Mesothelial cell of epicardium (in vitro differentiated cells): ENCODE data around the gene RNF169. TPM values are rescaled to one million over a fixed set of nuclear protein-coding genes. Genes with fewer than 3 reads are reported as not detected.
"Not testable (repeated sequence)": the region's sequence is repeated elsewhere in the genome, so short reads cannot be mapped to it uniquely, and the experiment has no call there.

Experiments
- DNase-seq, 2 experiments: peaks; one replicate each; pipeline ENCODE4 v3.0.0; 2021; ENCODE audit warnings: low spot score in 2 of 2; ENCODE audit not compliant: unreplicated experiment in 2 of 2
- H3K27ac Mint-ChIP-seq: 2 replicates; pipeline ENCODE4 v1.8.0; 2021; ENCODE audit warnings: mixed read lengths
- H3K27me3 Mint-ChIP-seq: 2 replicates; pipeline ENCODE4 v1.8.0; 2021; ENCODE audit warnings: low read depth, mixed read lengths
- H3K36me3 Mint-ChIP-seq: 2 replicates; pipeline ENCODE4 v1.8.0; 2021; ENCODE audit warnings: mixed read lengths
- H3K4me1 Mint-ChIP-seq: 2 replicates; pipeline ENCODE4 v1.8.0; 2021; ENCODE audit warnings: mixed read lengths
- H3K4me3 Mint-ChIP-seq: 2 replicates; pipeline ENCODE4 v1.8.0; 2021; ENCODE audit warnings: mild to moderate bottlenecking, moderate library complexity, mixed read lengths
- H3K9me3 Mint-ChIP-seq: 2 replicates; pipeline ENCODE4 v1.8.0; 2021; ENCODE audit warnings: mixed read lengths
- CTCF ChIP-seq: fragments of 200-600 bp; sonication (generic); IDR thresholded peaks from one replicate; pipeline ENCODE4 v1.5.0; 2021; ENCODE audit warnings: antibody characterized with exemption; ENCODE audit not compliant: unreplicated experiment
- total RNA-seq: library from RNA; stranded (reverse); gene quantifications from 3 replicates; pipeline ENCODE4 v1.2.1, GENCODE V29; 2021

The RNF169 gene
- total RNA-seq, 1 donor from 2014 or later, result 24.2 TPM

- peaks cover 18% of the 10 kb centered on the region for H3K4me1 Mint-ChIP-seq
Observed at GRCh38 chr11:74818283-74818946, 69.8 kb downstream of the RNF169 start.

GRCh38 chr11:74819400-74819799 is 70.8 kb downstream of the RNF169 start:
- peaks cover 75% of the 10 kb centered on the region for H3K36me3 Mint-ChIP-seq
- H3K27me3 Mint-ChIP-seq, result no peaks in the 10 kb centered on the region
- TF ChIP-seq CTCF, result no peak
- DNase-seq, result no peak
- H3K4me1 Mint-ChIP-seq, result peaks cover 18% of the 10 kb centered on the region
- peaks cover 12% of the 10 kb centered on the region for H3K9me3 Mint-ChIP-seq
- H3K27ac Mint-ChIP-seq, result peak overlapping the region; percentile 19
- H3K4me3 Mint-ChIP-seq, result no peak overlapping the region

More at GRCh38 chr11:74818283-74818946, 69.8 kb downstream of the RNF169 start:
- H3K36me3 Mint-ChIP-seq, result peaks cover 66% of the 10 kb centered on the region
- H3K9me3 Mint-ChIP-seq, result peaks cover 3% of the 10 kb centered on the region
- DNase-seq, result no peak
- TF ChIP-seq CTCF, result no peak
- no peaks in the 10 kb centered on the region for H3K27me3 Mint-ChIP-seq
- no peak overlapping the region for H3K4me3 Mint-ChIP-seq
- peak overlapping the region; percentile 13 for H3K27ac Mint-ChIP-seq

GRCh38 chr11:74820763-74821162 is 72.1 kb downstream of the RNF169 start:
- Mint-ChIP-seq H3K27me3 (no peaks in the 10 kb centered on the region), H3K36me3 (peaks cover 86% of the 10 kb centered on the region), H3K9me3 (peaks cover 26% of the 10 kb centered on the region), H3K4me3 (no peak overlapping the region), H3K4me1 (peaks cover 18% of the 10 kb centered on the region), H3K27ac (no peak overlapping the region)
- no peak for DNase-seq
- TF ChIP-seq CTCF, result no peak

- H3K36me3 Mint-ChIP-seq, result peaks cover 89% of the 10 kb centered on the region
- no peak overlapping the region for H3K27ac Mint-ChIP-seq
- peaks cover 34% of the 10 kb centered on the region for H3K9me3 Mint-ChIP-seq
- H3K27me3 Mint-ChIP-seq, result no peaks in the 10 kb centered on the region
- H3K4me1 Mint-ChIP-seq, result peaks cover 15% of the 10 kb centered on the region
- no peak overlapping the region for H3K4me3 Mint-ChIP-seq
- no peak for DNase-seq
- TF ChIP-seq CTCF, result no peak
Observed at GRCh38 chr11:74822170-74822569, 73.5 kb downstream of the RNF169 start.

- Mint-ChIP-seq H3K4me1 (peaks cover 10% of the 10 kb centered on the region), H3K36me3 (peaks cover 92% of the 10 kb centered on the region), H3K27ac (no peak overlapping the region), H3K9me3 (peaks cover 55% of the 10 kb centered on the region), H3K27me3 (no peaks in the 10 kb centered on the region), H3K4me3 (no peak overlapping the region)
- TF ChIP-seq CTCF, result no peak
- DNase-seq, result no peak
Observed at GRCh38 chr11:74824285-74824982, 75.8 kb downstream of the RNF169 start.

- Mint-ChIP-seq H3K36me3 (peaks cover 94% of the 10 kb centered on the region), H3K9me3 (peaks cover 63% of the 10 kb centered on the region)
- not testable (repeated sequence) for H3K4me1 Mint-ChIP-seq, DNase-seq, H3K27ac Mint-ChIP-seq, H3K4me3 Mint-ChIP-seq, H3K27me3 Mint-ChIP-seq
Observed at GRCh38 chr11:74825596-74825995, 76.9 kb downstream of the RNF169 start.
